Measurements from ENCODE around the gene ANKRD34A. TPM values are rescaled to one million over a fixed set of nuclear protein-coding genes. Genes with fewer than 3 reads are reported as not detected.

The ANKRD34A gene
- total and polyA plus RNA-seq, 2 of the 4 experiments (the other 2 are of a cell fraction) = 0.90 to 1.9 TPM

DNA sequence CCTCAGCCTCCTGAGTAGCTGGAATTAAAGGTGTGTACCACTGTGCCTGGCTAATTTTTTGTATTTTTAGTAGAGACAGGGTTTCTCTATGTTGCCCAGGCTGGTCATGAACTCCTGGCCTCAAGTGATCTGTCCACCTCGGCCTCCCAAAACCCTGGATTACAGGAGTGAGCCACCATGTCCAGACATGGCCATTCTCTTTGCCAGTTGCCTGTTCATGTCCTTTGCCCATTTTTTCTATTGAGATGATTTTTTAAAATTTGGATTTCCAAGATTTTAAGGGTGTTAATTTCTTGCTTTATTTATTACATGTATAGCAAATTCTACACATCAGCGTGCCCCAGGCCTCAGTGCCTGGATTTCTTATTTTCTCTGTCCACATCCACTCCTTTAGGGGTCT is 2.9 kb upstream of the ANKRD34A start:
- no CpG with 5 or more reads among the region's 2 CpGs for WGBS, 2 experiments (ENCODE audit: extremely low coverage in 2 of 2, insufficient read length in 1 of 2)
- Histone ChIP-seq H3K27ac (ENCODE audit: insufficient read depth, low read length) (no peak overlapping the region), H3K14ac (replicated peaks; ENCODE audit: low read depth, low read length) (no peak overlapping the region), H4K5ac (ENCODE audit: low read depth, low read length) (no peak overlapping the region), H3K56ac (ENCODE audit: extremely low read depth, insufficient read depth, low read length) (no peak overlapping the region), H2AK9ac (replicated peaks; ENCODE audit: low read depth, low read length, poor library complexity) (no peak overlapping the region), H4K8ac (ENCODE audit: low read depth in 2 of 2, low read length in 2 of 2) (no peak overlapping the region), H2BK15ac (ENCODE audit: low read depth, low read length) (no peak overlapping the region), H3K4me1 (ENCODE audit: control insufficient read depth, insufficient read depth, low read length) (peaks cover 14% of the 10 kb centered on the region), H3K23ac (ENCODE audit: low read depth, low read length) (no peak overlapping the region), H3K9me1 (ENCODE audit: insufficient read depth, low read length) (peaks cover 7% of the 10 kb centered on the region), H3K9ac (ENCODE audit: low read depth, low read length) (no peak overlapping the region), H3K4ac (ENCODE audit: low read depth, low read length) (no peak overlapping the region), H3K27me3 (ENCODE audit: control insufficient read depth, insufficient read depth, low read length) (no peaks in the 10 kb centered on the region), H2AFZ (replicated peaks; ENCODE audit: low read length, poor library complexity) (no peak overlapping the region), H3K4me3 (ENCODE audit: insufficient read depth, low read depth, low read length) (no peak overlapping the region), H3K9me3 (ENCODE audit: control insufficient read depth, insufficient read depth, low read length) (peaks cover 2% of the 10 kb centered on the region), H2BK20ac (ENCODE audit: low read depth, low read length) (no peak overlapping the region), H2BK120ac (ENCODE audit: low read depth, low read length) (no peak overlapping the region), H3K4me2 (ENCODE audit: low read depth, low read length) (no peak overlapping the region), H2BK5ac (ENCODE audit: low read depth, low read length, poor library complexity, severe bottlenecking) (no peak overlapping the region), H3K36me3 (ENCODE audit: control insufficient read depth, insufficient read depth, low read length) (no peaks in the 10 kb centered on the region), H4K20me1 (ENCODE audit: insufficient read depth, low read length) (no peaks in the 10 kb centered on the region), H3K18ac (ENCODE audit: low read depth, low read length) (no peak overlapping the region), H4K91ac (ENCODE audit: insufficient read depth, low read depth, low read length) (no peak overlapping the region), H2AK5ac (ENCODE audit: low read depth, low read length) (no peak overlapping the region), H3K79me1 (ENCODE audit: low read depth in 1 of 2, low read length in 2 of 2) (peaks cover 3 to 23% of the 10 kb centered on the region in 2 experiments; a peak in 3 of 4 replicates)
- dilution Hi-C loops (cut with HindIII; ENCODE audit: low sequenced_read_pairs, unreplicated experiment) = no loop called here
- BruUV-seq (replicated peaks) = no TSS peak
- ChIA-PET CTCF (no interaction called here), POLR2A (ENCODE audit: unreplicated experiment) (interaction anchor here (0.7 to 1.4 kb wide), 2 partner anchors 12 to 40 kb away, joined by 3 read pairs; partner anchors contain the start of gene RBM8A)
- TF ChIP-seq, protein P1, sequence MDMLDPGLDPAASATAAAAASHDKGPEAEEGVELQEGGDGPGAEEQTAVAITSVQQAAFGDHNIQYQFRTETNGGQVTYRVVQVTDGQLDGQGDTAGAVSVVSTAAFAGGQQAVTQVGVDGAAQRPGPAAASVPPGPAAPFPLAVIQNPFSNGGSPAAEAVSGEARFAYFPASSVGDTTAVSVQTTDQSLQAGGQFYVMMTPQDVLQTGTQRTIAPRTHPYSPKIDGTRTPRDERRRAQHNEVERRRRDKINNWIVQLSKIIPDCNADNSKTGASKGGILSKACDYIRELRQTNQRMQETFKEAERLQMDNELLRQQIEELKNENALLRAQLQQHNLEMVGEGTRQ (IDR thresholded peaks at IDR 0.05; ENCODE audit: low read depth, low read length) = no peak
- TF ChIP-seq FOS (IDR thresholded peaks at IDR 0.05; ENCODE audit: low read depth, low read length) (no peak), MAZ (IDR thresholded peaks at IDR 0.05; ENCODE audit: borderline replicate concordance, low read depth, low read length) (no peak), RFX5 (IDR thresholded peaks at IDR 0.05; ENCODE audit: low read depth, low read length) (no peak), CEBPB (IDR thresholded peaks at IDR 0.05; ENCODE audit: low read depth, low read length) (no peak), RAD21 (IDR thresholded peaks at IDR 0.05; ENCODE audit: low read length) (no peak), MXI1 (IDR thresholded peaks at IDR 0.05; ENCODE audit: borderline replicate concordance, low read depth, low read length) (no peak), POLR2A (IDR thresholded peaks at IDR 0.05; ENCODE audit: low read depth, low read length) (no peak), CHD1 (IDR thresholded peaks at IDR 0.05; ENCODE audit: low read depth, low read length) (no peak), BHLHE40 (IDR thresholded peaks at IDR 0.05; ENCODE audit: low read depth, low read length) (no peak), NFE2L2 (IDR thresholded peaks at IDR 0.05; ENCODE audit: low read depth, low read length) (no peak), RCOR1 (IDR thresholded peaks at IDR 0.05; ENCODE audit: insufficient replicate concordance, low read length) (no peak), CTCF (conservative IDR thresholded peaks at IDR 0.05; ENCODE audit: low read depth, low read length) (no peak)
- TF ChIP-seq, protein P2, sequence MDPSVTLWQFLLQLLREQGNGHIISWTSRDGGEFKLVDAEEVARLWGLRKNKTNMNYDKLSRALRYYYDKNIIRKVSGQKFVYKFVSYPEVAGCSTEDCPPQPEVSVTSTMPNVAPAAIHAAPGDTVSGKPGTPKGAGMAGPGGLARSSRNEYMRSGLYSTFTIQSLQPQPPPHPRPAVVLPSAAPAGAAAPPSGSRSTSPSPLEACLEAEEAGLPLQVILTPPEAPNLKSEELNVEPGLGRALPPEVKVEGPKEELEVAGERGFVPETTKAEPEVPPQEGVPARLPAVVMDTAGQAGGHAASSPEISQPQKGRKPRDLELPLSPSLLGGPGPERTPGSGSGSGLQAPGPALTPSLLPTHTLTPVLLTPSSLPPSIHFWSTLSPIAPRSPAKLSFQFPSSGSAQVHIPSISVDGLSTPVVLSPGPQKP (IDR thresholded peaks at IDR 0.05; ENCODE audit: borderline replicate concordance, low read depth, low read length) = no peak
- intact Hi-C loops (cut with micrococcal nuclease) = no loop called here
- in situ Hi-C loops (cut with MboI; ENCODE audit: low sequenced_read_pairs) = loop anchor here (5.0 kb wide), 1 partner anchor 50 kb away; the partner anchor contains the start of gene PEX11B
- no peak for DNase-seq
- no peak for ATAC-seq (ENCODE audit: low read depth)

Data from IMR-90 (cell line).